Choroid plexus epithelial cell (primary cell): Measurements from ENCODE around the gene P2RY2.

Experiments
- DNase-seq: peaks from one replicate; pipeline ENCODE4 v3.0.0-alpha.2; 2010; ENCODE audit warnings: low read depth
- H3K4me3 ChIP-seq: 2 replicates; pipeline ENCODE4 v1.5.1; 2011; ENCODE audit warnings: low read depth, mild to moderate bottlenecking, control low read depth, low read length, moderate library complexity
- TF ChIP-seq, protein P1 (sequence below): conservative IDR thresholded peaks from 2 replicates; pipeline ENCODE4 v1.5.1; 2011; ENCODE audit warnings: low read depth, mild to moderate bottlenecking, control low read depth, inconsistent platforms, low read length, moderate library complexity

P2RY2 gene

DNA sequence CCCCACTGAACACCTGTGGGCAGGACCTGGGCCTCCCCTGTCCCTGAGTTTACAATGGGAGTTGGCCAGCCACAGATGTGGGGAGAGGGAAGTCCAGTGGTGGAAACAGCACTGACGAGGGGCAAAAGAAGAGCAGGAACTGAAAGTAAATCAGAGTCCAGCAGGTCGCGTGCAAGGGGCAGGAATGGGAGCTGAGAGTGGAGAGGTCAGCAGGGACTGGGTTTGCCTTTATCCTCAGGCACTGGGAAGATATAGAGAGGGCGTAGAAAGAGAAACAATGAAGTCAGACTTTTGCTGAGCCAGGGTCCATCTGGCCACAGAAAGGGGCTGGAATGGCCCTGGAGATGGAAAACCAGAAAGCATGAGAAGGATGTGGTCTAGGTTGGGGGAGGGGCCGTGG lies 62.5 kb downstream of the P2RY2 start:
- TF ChIP-seq, protein P1, sequence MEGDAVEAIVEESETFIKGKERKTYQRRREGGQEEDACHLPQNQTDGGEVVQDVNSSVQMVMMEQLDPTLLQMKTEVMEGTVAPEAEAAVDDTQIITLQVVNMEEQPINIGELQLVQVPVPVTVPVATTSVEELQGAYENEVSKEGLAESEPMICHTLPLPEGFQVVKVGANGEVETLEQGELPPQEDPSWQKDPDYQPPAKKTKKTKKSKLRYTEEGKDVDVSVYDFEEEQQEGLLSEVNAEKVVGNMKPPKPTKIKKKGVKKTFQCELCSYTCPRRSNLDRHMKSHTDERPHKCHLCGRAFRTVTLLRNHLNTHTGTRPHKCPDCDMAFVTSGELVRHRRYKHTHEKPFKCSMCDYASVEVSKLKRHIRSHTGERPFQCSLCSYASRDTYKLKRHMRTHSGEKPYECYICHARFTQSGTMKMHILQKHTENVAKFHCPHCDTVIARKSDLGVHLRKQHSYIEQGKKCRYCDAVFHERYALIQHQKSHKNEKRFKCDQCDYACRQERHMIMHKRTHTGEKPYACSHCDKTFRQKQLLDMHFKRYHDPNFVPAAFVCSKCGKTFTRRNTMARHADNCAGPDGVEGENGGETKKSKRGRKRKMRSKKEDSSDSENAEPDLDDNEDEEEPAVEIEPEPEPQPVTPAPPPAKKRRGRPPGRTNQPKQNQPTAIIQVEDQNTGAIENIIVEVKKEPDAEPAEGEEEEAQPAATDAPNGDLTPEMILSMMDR = no peak

DNA sequence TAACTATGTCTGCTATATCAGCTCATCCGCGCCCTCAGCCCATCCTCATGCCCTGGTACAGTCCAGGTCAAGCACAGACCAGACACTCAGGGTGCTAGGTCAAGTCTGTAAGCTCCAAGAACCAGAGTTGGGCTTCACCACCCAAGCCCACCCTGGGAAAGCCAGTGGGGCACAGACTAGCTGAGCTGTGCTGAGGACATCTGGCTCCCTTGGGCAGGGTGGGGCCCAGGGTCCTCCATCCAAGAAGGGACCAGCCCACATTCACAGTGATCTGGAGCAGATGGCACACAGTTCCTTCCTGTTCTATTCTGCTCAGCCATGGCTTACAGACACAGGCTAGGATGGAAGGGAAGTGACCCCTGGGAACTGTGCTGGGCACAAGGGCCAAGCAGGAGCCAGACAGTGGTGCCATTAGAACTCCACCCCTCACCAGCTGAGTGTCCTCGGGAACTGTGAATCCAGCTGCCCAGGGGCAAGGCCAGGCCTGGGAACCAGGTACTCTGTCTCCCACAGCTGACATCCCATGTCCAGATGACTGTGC lies 63.2 kb downstream of the P2RY2 start:
- DNase-seq = no peak
- TF ChIP-seq, protein P1 = no peak
- no peak overlapping the region for H3K4me3 ChIP-seq

More for the DNA sequence above, 62.5 kb downstream of the P2RY2 start:
- H3K4me3 ChIP-seq = no peak overlapping the region
- no peak for DNase-seq

DNA sequence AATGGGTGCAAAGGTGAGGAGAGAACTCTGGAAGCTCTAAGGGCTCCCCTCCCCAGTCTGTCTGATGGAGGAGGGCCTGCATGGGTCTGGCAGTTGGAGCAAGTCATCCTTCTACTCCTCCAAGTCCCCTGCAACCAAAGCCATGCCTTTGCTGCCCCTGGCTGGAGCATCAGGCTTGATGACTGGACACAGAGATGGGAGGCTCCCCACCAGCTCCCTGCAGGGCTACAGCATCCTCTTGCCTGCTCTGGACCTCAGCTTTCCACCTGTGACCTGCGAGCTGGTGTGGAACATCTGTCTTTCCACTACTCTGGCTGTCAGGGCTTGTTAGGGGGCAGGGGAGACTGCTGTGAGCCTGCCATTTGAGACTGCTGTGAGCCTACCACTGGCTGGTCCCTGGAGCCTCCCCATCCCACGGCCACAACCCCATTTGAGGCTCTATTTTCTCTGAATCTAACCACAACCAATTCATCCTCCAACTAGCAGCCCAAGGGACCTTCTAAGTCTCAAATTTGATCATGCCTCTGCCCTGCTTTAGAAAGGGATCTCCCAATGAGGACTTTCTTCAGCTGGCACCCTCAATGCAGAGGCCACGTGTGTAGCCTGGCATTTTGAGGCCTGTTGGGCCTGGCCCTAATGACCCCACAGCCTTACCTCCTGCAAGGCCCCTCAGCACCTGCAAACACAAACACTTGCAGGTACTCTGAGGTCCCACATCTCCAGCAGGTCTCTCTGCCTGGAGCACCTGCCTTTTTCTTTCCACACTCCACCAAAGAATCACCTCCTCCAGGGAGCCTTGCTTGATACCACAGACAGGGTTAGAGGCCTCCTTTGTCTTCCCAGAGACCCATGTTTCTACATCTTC lies 63.9 kb downstream of the P2RY2 start:
- no peak overlapping the region for H3K4me3 ChIP-seq
- DNase-seq = no peak
- TF ChIP-seq, protein P1 = no peak

DNA sequence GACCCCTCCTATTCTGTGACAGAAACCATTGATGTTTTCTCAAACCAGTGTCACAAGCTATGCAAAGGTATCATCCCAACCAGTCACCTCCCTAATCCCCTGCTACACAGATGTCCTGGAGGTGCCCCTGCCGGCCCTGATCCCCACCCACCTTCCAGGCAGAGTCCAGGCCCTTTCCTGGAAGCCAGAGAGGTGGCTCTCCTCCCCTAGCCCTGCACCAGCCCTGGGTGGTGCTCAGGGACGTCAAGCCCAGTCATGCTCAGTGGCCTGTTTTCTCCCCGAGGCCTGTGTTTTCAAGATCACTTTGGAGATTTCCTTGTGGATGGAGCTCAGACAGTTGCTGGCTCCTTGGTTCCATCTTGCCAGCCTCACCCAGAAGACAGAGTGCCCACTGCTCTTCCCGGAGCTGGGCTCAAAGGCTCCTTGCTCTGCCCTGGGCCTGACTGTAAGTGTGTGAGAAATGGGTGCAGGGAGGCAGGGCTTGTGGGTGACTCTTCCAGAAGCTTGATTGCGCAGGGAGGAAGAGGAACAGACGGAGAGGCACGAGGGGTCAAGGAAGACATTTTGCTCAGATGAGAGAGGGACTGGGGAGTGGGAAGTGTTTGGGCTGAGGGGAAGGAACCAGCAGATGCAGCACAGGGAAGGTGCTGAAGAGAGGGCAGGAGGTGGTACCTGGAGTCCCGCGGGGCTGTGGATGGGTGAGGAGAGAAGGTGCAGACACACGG lies 65.4 kb downstream of the P2RY2 start:
- no peak overlapping the region for H3K4me3 ChIP-seq
- DNase-seq = no peak
- TF ChIP-seq, protein P1 = no peak

DNA sequence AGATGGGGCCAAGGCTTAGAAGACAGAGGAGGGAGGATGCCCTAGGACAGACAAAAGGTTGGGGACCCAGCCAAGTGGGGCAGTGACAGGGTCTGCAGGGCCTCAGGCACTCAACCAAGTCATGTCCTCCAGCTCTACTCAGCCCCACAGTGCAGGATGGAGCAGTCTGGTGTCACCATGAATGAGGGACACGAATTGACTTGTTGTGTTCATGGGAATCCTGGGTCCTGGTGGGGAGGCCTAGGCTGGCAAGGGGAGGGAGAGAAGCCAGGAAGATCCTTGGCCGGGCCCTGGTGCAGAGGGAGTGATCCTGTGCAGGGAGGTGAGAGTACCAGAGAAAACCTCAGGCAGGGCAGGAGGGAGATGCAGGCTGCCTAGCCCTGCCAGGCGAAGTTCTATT lies 66.0 kb downstream of the P2RY2 start:
- DNase-seq = no peak
- no peak overlapping the region for H3K4me3 ChIP-seq
- TF ChIP-seq, protein P1 = no peak

DNA sequence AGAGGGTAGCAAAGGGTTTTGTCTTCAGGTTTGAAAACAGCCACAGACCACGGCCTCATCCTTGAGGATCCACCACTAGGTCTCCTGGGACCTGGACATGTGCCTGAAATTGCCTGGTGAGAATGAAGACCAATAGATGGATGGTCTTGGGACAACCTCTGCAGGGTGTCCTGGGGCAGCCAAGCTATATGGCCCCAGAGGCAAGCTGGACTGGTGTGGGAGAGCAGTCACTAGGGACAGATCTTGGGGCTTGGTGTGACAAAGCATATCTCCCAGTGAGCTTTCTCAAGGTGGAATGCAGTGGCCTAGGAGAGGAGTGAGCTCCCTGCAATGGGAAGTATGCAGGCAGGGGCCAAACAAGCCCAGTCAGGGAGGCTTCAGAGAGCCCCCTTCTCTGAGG lies 67.6 kb downstream of the P2RY2 start:
- TF ChIP-seq, protein P1 = no peak
- no peak overlapping the region for H3K4me3 ChIP-seq
- no peak for DNase-seq
